HG03175 (cell line): ENCODE results near the gene MYEOV.

ENCODE experiments used
- ATAC-seq: cut with Tn5 transposase; IDR thresholded peaks from one replicate; pipeline ENCODE4 v1.9.1; 2021; ENCODE audit warnings: mild to moderate bottlenecking, moderate library complexity; ENCODE audit not compliant: unreplicated experiment

MYEOV gene

GRCh38 chr11:69286374-69287371 lies 7.3 kb upstream of the MYEOV start:
- ATAC-seq, result no peak

DNA sequence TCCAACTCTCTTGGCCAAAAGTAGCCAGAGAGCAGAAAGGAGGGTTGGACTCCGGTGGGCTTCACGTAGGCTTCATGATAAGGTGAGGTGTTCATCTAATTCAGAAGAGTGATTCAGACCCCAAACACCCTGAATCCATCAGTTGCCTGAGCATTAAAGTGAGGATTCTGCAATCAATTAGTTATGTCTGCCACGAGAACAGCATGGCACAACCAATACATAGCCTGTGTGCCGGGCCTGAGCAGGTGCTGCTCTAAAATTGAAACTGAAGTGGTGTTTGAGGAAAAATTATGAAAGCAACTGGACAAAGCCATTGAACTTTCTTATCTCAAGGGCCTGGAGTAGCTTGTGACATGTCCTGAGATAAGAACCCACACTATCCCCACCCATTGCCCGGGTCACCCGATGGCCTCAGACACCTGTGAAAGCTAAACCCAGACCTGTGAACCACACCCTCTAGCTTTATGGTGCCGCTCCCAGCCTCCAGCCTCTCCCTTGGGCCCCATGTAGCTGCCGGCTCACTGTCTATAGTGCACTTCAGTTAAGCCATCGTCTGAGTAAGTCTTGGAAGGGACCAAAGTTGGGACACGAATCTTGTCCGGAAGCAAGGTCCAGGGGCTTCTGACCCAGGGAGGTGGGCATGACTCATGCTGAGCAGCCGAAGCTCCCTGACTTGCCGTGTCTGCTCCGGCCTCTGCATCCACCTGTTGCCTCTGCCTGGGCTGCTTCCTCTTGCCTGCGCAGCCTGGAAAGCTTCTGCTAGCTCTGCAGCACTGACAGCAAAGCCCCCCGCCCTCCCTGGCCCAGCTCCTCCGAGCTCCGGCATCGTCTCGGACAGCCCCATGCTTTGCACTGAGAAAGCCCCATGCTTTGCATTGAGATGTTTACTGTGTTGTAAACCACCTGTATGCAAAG lies 5.7 kb upstream of the MYEOV start:
- no peak for ATAC-seq

DNA sequence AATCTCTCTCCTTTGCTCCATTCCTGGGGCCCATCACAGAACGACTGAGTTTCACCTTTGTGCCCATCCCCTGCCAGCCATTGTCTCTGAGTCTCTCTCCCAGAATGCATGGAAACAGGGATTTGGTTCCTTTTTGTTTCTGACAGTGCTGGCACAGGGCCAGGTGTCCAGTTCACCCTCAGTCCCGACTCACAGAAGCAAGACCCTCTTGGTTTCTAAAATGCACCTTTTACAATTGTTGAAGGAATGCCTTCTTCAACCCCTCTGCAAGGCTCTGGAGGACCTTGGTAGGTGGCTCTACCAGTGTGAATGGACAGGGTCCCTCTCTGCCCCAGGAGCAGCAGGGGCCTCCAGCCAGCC lies 5.1 kb upstream of the MYEOV start:
- no peak for ATAC-seq

- ATAC-seq, result no peak
These were observed 3.1 kb upstream of the MYEOV start for GRCh38 chr11:69290806-69291205.

DNA sequence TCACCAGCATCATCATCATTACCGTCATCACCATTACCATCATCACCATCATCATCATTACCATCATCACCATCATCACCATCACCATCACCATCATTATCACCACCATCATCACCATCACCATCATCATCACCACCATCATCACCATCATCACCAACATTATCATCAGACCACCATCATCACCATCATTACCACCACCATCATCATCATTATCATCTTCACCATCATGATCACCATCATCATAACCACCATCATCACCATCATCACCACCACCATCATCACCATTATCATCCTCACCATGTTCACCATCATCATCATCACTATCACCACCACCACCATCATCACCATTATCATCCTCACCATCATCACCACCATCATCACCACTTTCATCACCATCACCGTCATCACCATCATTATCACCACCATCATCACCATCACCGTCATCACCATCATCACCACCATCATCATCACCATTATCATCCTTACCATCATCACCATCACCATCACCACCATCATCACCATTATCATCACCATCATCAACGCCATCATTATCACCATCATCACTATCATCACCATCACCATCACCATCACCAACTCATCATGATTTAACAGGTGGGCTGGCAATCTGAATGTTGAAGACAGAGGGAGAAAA lies 2.4 kb upstream of the MYEOV start:
- no peak for ATAC-seq

- ATAC-seq, result no peak
These were observed 1.7 kb upstream of the MYEOV start for GRCh38 chr11:69292221-69292648.

GRCh38 chr11:69293087-69293486 lies 868 bp upstream of the MYEOV start:
- ATAC-seq, result no peak

GRCh38 chr11:69294571-69295078 lies 670 bp downstream of the MYEOV start:
- no peak for ATAC-seq

DNA sequence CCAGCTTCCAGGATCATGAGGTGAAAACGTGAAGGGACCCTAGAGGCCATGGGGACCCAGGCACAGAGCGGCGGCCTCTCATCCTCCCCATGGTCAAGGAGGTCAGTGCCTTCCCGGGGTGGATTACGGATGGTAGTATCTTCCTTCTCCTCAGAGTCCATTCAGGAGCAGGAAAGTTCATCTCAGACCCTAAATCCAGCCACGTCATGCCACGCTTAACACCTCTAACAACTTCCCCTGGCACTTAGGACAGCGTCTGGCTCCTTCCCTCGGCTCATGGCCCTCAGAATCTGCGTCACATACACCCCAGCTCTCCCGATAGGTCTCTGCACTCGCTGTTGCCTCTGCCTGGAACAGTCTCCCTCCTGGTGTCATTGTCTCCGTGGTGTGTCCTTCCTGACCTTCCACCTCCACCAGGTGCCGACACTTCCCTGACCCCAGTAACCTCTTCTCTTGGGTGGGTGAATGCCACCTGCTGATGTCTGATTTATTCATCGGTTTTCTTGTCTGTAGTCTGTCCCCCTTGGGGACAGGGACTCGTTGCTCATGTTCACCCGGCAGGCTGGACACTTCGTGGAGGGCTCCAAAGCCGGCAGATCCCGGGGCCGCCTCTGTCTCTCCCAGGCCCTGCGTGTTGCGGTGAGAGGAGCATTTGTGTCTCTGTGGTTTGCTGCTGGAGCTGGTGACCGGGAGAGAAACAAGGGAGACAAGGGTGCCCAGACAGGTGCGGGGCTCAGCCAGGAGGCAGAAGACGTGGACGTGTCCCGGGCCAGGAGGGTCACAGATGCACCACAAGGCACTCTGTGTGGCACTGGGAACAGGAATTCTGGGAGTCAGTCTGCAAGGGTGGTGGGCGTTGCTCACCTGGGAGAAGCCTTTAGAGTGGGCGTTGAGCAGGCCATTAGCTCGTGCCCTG lies 1.4 kb downstream of the MYEOV start:
- no peak for ATAC-seq

- no peak for ATAC-seq
These were observed 2.3 kb downstream of the MYEOV start for GRCh38 chr11:69295995-69296889.

- peak; percentile 59 for ATAC-seq
These were observed 3.2 kb downstream of the MYEOV start for GRCh38 chr11:69296890-69297786.

GRCh38 chr11:69297787-69298266 lies 3.9 kb downstream of the MYEOV start:
- peak; percentile 30 for ATAC-seq

- peak; percentile 38 for ATAC-seq
These were observed 4.5 kb downstream of the MYEOV start for GRCh38 chr11:69298267-69299022.

- no peak for ATAC-seq
These were observed 5.1 kb downstream of the MYEOV start for GRCh38 chr11:69299023-69299461.

DNA sequence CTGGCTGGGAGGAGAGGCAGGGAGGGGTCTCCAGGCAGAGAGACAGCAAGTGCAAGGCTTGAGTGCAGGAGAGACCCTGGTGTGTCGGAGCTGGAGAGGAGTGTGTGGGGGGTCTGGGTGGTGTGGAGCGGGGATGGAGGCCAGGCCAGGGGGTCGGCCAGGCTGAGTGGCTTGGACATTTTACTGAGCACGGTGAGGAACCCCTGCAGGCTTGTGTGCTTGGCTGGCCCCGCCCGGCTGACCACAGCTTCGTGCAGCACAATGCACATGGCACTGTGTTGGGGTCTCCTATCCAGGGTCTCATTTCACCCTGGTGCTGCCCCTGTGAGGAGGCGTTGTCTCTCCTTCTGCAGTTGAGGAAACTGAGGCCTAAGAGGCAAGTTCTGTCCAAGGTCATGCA lies 5.6 kb downstream of the MYEOV start:
- no peak for ATAC-seq

DNA sequence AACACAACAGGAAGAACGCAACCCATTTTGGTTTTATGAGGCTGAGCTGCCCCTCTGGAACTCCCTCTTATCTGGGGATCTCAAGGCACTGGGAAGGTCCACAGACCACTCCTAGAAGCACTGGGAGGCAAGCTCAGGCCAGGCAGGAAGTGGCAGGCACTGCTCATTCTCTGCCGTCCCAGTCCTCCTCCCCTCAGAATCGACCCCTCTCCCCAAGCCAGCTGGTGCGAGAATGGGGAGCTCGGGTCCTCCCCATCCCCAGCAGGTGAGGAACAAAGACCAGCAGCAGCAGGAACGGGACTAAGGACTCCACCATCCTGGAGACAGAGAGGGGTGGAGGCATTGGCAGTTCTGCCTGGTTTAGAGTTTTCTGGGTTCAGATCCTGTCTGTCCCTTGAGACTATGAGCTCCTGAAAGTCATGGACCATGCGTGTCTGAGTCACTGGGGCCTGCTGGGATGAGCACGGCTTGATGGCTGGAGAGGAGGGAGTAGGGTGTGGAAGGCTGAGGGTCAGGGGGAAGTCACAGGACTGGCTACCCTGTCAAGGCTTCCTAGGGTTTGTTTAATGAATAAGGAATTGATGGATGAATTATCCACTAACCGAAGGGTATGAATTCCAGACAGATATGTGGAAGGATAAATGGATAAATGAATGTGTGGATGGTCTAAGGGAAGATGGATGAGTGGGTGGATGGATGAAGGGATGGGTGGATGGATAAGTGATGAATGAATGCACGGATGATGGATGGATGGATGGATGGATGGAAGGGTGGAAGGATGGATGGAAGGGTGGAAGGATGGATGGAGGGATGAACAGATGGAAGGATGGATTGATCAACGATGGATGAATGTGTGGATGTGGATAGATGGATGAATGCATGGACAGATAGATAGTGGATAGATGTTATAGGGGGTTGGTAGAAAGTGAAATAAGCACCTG lies 6.4 kb downstream of the MYEOV start:
- no peak for ATAC-seq
